GM12878 (cell line): ENCODE data around the gene PLEK2. TPM values are rescaled to one million over a fixed set of nuclear protein-coding genes. Genes with fewer than 3 reads are reported as not detected.

ENCODE experiments used
- ATAC-seq: fragments of 200-7000 bp; cut with Tn5 transposase; 3 replicates; pipeline ENCODE4 v1.9.1; 2020; ENCODE audit warnings: mild to moderate bottlenecking, moderate library complexity
- BruUV-seq: library from RNA; stranded (reverse); fragments of 400-500 nt; replicated peaks from 2 replicates; lab custom pipeline; 2021; lab: Mats Ljungman, UMichigan
- CTCF ChIA-PET: fragments of 300-600 bp; sonication (Branson Sonifier 250); formaldehyde crosslinking; extraction: SDS; loops from one replicate; lab custom pipeline; 2021; ENCODE audit warnings: inconsistent platforms; lab: Yijun Ruan, JAX
- POLR2A ChIA-PET: fragments of 350-600 bp; formaldehyde crosslinking; extraction: SDS; loops from one replicate; lab custom pipeline; 2021; ENCODE audit warnings: inconsistent platforms; lab: Charles Lee
- RAD21 ChIA-PET: fragments of 300-600 bp; sonication (Branson Sonifier 250); formaldehyde crosslinking; loops from one replicate; lab custom pipeline; 2023; ENCODE audit warnings: antibody characterized with exemption; ENCODE audit not compliant: unreplicated experiment; lab: Charles Lee
- SMC1A ChIA-PET: fragments of 300-600 bp; sonication (Branson Sonifier 250); formaldehyde crosslinking; loops from one replicate; lab custom pipeline; 2023; ENCODE audit not compliant: unreplicated experiment, uncharacterized antibody; lab: Charles Lee
- DNase-seq: peaks from one replicate; pipeline ENCODE4 v3.0.0-alpha.2; 2011; ENCODE audit warnings: low read depth, low spot score
- FAIRE-seq: peaks from 3 replicates; lab custom pipeline; 2011; peaks lifted over from hg19 to GRCh38; lab: Jason Lieb, UNC
- H2AFZ ChIP-seq: 2 replicates; pipeline ENCODE4 v1.6.0; 2011; ENCODE audit warnings: low read depth, low read length, control low read depth; ENCODE audit not compliant: control insufficient read depth
- H3K27ac ChIP-seq: 2 replicates; pipeline ENCODE4 v1.5.1; 2011; ENCODE audit warnings: control low read depth; ENCODE audit not compliant: control insufficient read depth, insufficient read depth
- H3K27me3 ChIP-seq, 2 experiments: replicated peaks in 1 of 2; 2 replicates each; pipeline versions ENCODE4 v1.6.0 to v1.6.1; 2011; ENCODE audit warnings: low read length in 1 of 2; ENCODE audit not compliant: control insufficient read depth in 2 of 2, insufficient read depth in 2 of 2
- H3K36me3 ChIP-seq, 2 experiments: 2 replicates each; pipeline ENCODE4 v1.5.1; 2011; ENCODE audit warnings: low read length in 1 of 2; ENCODE audit not compliant: control insufficient read depth in 2 of 2, insufficient read depth in 2 of 2
- H3K4me1 ChIP-seq: 2 replicates; pipeline ENCODE4 v1.6.1; 2011; ENCODE audit warnings: mild to moderate bottlenecking, low read length, moderate library complexity, mixed read lengths; ENCODE audit not compliant: control insufficient read depth, insufficient read depth
- H3K4me2 ChIP-seq: 2 replicates; pipeline ENCODE4 v1.6.0; 2011; ENCODE audit warnings: control low read depth; ENCODE audit not compliant: control insufficient read depth, insufficient read depth
- H3K4me3 ChIP-seq: fragments of 200-600 bp; sonication (generic); 2 replicates; pipeline ENCODE4 v1.5.1; 2016
- H3K79me2 ChIP-seq: 2 replicates; pipeline ENCODE4 v1.6.0; 2011; ENCODE audit warnings: low read length; ENCODE audit not compliant: control insufficient read depth, insufficient read depth
- H3K9ac ChIP-seq: 2 replicates; pipeline ENCODE4 v1.8.0; 2011; ENCODE audit warnings: low read length, control low read depth, mixed read lengths; ENCODE audit not compliant: control insufficient read depth, insufficient read depth
- H3K9me3 ChIP-seq: replicated peaks from 3 replicates; pipeline ENCODE4 v1.5.1; 2011; ENCODE audit warnings: mild to moderate bottlenecking, low read length; ENCODE audit not compliant: control insufficient read depth, insufficient read depth
- H4K20me1 ChIP-seq: 2 replicates; pipeline ENCODE4 v1.6.0; 2011; ENCODE audit not compliant: control insufficient read depth, insufficient read depth
- ATF2 ChIP-seq: IDR thresholded peaks from 2 replicates; pipeline ENCODE4 v1.6.1; 2012; ENCODE audit warnings: low read length, inconsistent platforms
- FOXM1 ChIP-seq: IDR thresholded peaks from 2 replicates; pipeline ENCODE4 v1.6.1; 2012; ENCODE audit warnings: low read depth, mild to moderate bottlenecking, inconsistent platforms, low read length, moderate library complexity
- HCFC1 ChIP-seq: fragments of 150-350 bp; IDR thresholded peaks from 2 replicates; pipeline ENCODE4 v1.6.1; 2014; ENCODE audit warnings: low read length
- NFXL1 ChIP-seq: fragments of 450-650 bp; IDR thresholded peaks from 2 replicates; pipeline ENCODE4 v1.6.1; 2017; ENCODE audit warnings: antibody characterized with exemption, mild to moderate bottlenecking, borderline replicate concordance
- PML ChIP-seq: IDR thresholded peaks from 2 replicates; pipeline ENCODE4 v1.6.1; 2012; ENCODE audit warnings: low read length, inconsistent platforms
- SPI1 ChIP-seq: IDR thresholded peaks from 2 replicates; pipeline ENCODE4 v1.6.1; 2011; ENCODE audit warnings: low read depth, mild to moderate bottlenecking, low read length, moderate library complexity, borderline replicate concordance; ENCODE audit not compliant: insufficient read depth
- TCF3 ChIP-seq: IDR thresholded peaks from 2 replicates; pipeline ENCODE4 v1.6.1; 2012; ENCODE audit warnings: low read depth, mild to moderate bottlenecking, low read length, borderline replicate concordance; ENCODE audit not compliant: insufficient read depth
- ZNF207 ChIP-seq: fragments of 450-650 bp; IDR thresholded peaks from 2 replicates; pipeline ENCODE4 v1.6.1; 2014; ENCODE audit warnings: antibody characterized with exemption, mild to moderate bottlenecking, borderline replicate concordance
- ZNF217 ChIP-seq: fragments of 450-650 bp; IDR thresholded peaks from 2 replicates; pipeline ENCODE4 v1.6.1; 2017; ENCODE audit warnings: antibody characterized with exemption, mild to moderate bottlenecking
- ZNF384 ChIP-seq: IDR thresholded peaks from 2 replicates; pipeline ENCODE4 v1.6.1; 2012; ENCODE audit warnings: low read depth, mild to moderate bottlenecking, low read length, improper control_type of control experiment, borderline replicate concordance
- ZNF622 ChIP-seq: fragments of 450-650 bp; IDR thresholded peaks from 2 replicates; pipeline ENCODE4 v1.6.1; 2017; ENCODE audit warnings: mild to moderate bottlenecking, inconsistent platforms
- WGBS: methylation state at CpG from one replicate; pipeline ENCODE4 v1.1.6; 2016; ENCODE audit warnings: low lambda C conversion rate; ENCODE audit not compliant: insufficient replicate concordance, insufficient coverage; ENCODE audit errors: missing lambda C conversion rate; 5-methylcytosine and 5-hydroxymethylcytosine counted together
- in situ Hi-C: fragments of 300-500 bp; cut with MboI; formaldehyde crosslinking; loops from 9 replicates; pipeline ENCODE4 v1.14.3; 2018; ENCODE audit warnings: mixed read lengths
- intact Hi-C: fragments of 100-400 bp; cut with micrococcal nuclease; formaldehyde crosslinking; loops from one replicate; pipeline ENCODE4 v1.14.2; 2022; ENCODE audit not compliant: unreplicated experiment
- polyA plus RNA-seq, 11 experiments: library from polyadenylated mRNA; depleted of rRNA in 4 of 11; unstranded in 6 of 11; stranded (reverse) in 5 of 11; fragments of >200 nt; fragmentation: Nextera tagmentation in 4 of 11; fragmentation: Illumina TruSeq in 1 of 11; extraction: Ambion mirVana in 4 of 11; extraction: Trizol in 1 of 11; gene quantifications; 1 replicate in 1 of 11; 2 replicates in 10 of 11; pipeline versions ENCODE4 v1.2.1 to v1.2.3, GENCODE V29; 2011 to 2016; ENCODE audit warnings: inconsistent platforms in 2 of 11, missing spikeins in 2 of 11, low read depth in 1 of 11
- total RNA-seq, 4 experiments: library from RNA; depleted of rRNA in 3 of 4; stranded (reverse); fragments of >200 nt in 3 of 4; fragmentation: Illumina TruSeq in 1 of 4; extraction: Trizol in 1 of 4; gene quantifications; 2 replicates each; pipeline versions ENCODE4 v1.2.1 to v1.2.3, GENCODE V29; 2013 to 2021
- TF ChIP-seq, protein P1 (sequence below): IDR thresholded peaks from 2 replicates; pipeline ENCODE4 v1.6.1; 2012; ENCODE audit warnings: low read depth, low read length, improper control_type of control experiment

The PLEK2 gene
- total and polyA plus RNA-seq, 10 of the 15 experiments (the other 5 are each of a cell fraction or from before 2014, with no cell fraction given), result 0.08 to 0.20 TPM; not detected in 8

DNA sequence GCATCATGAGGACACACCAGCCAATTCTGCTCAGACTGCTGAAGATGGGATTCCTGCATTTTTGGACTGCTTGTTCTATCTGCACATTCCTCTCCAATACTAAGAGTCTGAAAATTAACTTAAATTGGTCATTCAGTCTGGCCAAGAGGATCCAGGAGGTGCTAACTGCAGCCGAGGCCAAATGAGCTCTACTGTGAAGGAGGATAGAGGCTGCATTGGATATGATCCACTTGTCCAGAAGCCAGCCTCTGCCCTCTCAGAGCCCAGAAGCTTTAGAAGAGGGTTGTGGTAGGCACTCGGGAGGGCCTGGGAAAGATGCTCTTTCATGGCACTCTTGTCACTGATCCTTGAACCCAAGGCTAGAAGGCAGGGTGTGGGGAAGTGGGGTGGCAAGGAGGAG, 37.1 kb upstream of the PLEK2 start:
- no TSS peak for BruUV-seq
- Histone ChIP-seq H3K36me3 (no peaks in the 10 kb centered on the region), H3K4me3 (no peak overlapping the region), H3K9me3 (no peaks in the 10 kb centered on the region; the same call in 2 of the 3 replicates), H3K4me2 (no peak overlapping the region), H2AFZ (no peak overlapping the region), H4K20me1 (no peaks in the 10 kb centered on the region)
- POLR2A ChIA-PET, result no interaction called here
- no peak for ATAC-seq
- SMC1A ChIA-PET, result interaction anchor here (1.2 kb wide), 1 partner anchor 8 kb away, joined by 3 read pairs; no protein-coding TSS in a partner anchor
- intact Hi-C loops, result no loop called here
- TF ChIP-seq PML, result no peak
- TF ChIP-seq ATF2, result no peak
- TF ChIP-seq, protein P1, sequence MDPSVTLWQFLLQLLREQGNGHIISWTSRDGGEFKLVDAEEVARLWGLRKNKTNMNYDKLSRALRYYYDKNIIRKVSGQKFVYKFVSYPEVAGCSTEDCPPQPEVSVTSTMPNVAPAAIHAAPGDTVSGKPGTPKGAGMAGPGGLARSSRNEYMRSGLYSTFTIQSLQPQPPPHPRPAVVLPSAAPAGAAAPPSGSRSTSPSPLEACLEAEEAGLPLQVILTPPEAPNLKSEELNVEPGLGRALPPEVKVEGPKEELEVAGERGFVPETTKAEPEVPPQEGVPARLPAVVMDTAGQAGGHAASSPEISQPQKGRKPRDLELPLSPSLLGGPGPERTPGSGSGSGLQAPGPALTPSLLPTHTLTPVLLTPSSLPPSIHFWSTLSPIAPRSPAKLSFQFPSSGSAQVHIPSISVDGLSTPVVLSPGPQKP, result no peak
- no peak for TF ChIP-seq ZNF217
- TF ChIP-seq, all 136 proteins: peak for 0
- H3K9ac ChIP-seq, result no peak overlapping the region
- FAIRE-seq (no peak), DNase-seq (no peak)
- in situ Hi-C loops, result no loop called here
- H3K27me3 ChIP-seq, result no peaks in the 10 kb centered on the region; a peak in 1 of 4 replicates
- WGBS, result 67% methylated on average over 2 of the region's 2 CpGs
- H3K79me2 ChIP-seq, result no peaks in the 10 kb centered on the region
- ChIA-PET RAD21 (no interaction called here), CTCF (no interaction called here)
- H3K27ac ChIP-seq, result no peak overlapping the region
- H3K4me1 ChIP-seq, result no peaks in the 10 kb centered on the region

GRCh38 chr14:67447033-67447381, 35.0 kb upstream of the PLEK2 start:
- Histone ChIP-seq H2AFZ (no peak overlapping the region), H3K79me2 (no peaks in the 10 kb centered on the region), H3K9ac (no peak overlapping the region), H3K36me3 (no peaks in the 10 kb centered on the region), H3K4me2 (no peak overlapping the region), H3K4me3 (no peak overlapping the region), H3K27ac (no peak overlapping the region), H3K27me3 (no peaks in the 10 kb centered on the region; a peak in 1 of 4 replicates), H4K20me1 (no peaks in the 10 kb centered on the region), H3K9me3 (no peaks in the 10 kb centered on the region; the same call in 2 of the 3 replicates), H3K4me1 (no peaks in the 10 kb centered on the region)
- BruUV-seq, result no TSS peak
- intact Hi-C loops, result no loop called here
- ChIA-PET RAD21 (interaction anchor here (0.6 to 1.6 kb wide), 2 partner anchors 18 to 61 kb away, joined by 3 to 4 read pairs; no protein-coding TSS in a partner anchor), POLR2A (no interaction called here), SMC1A (interaction anchor here (1.2 to 1.3 kb wide), 4 partner anchors 9 to 172 kb away, joined by 3 to 5 read pairs (median 3); no protein-coding TSS in a partner anchor), CTCF (interaction anchor here (0.9 to 1.1 kb wide), 3 partner anchors 80 to 124 kb away, joined by 3 to 5 read pairs (median 5); no protein-coding TSS in a partner anchor)
- FAIRE-seq, result no peak
- no peak for DNase-seq
- WGBS, result 89% methylated on average over 1 of the region's 1 CpG
- ATAC-seq, result no peak
- in situ Hi-C loops, result no loop called here
- no peak for TF ChIP-seq ZNF622
- no peak for TF ChIP-seq FOXM1
- TF ChIP-seq ZNF384, result no peak
- TF ChIP-seq TCF3, result no peak
- TF ChIP-seq NFXL1, result no peak
- no peak for TF ChIP-seq SPI1
- no peak for TF ChIP-seq ZNF207
- TF ChIP-seq HCFC1, result no peak
